CD14-positive monocyte (primary cell): ENCODE measurements around the gene TBCEL. TPM values are rescaled to one million over a fixed set of nuclear protein-coding genes. Genes with fewer than 3 reads are reported as not detected.

ENCODE experiments used
- DNase-seq, 3 donors: peaks; one replicate each; pipeline ENCODE4 v3.0.0-alpha.2; 2011 to 2022
- H2AFZ ChIP-seq: 2 replicates; pipeline ENCODE4 v1.6.0; 2012; ENCODE audit warnings: mild to moderate bottlenecking, low read depth, low read length, inconsistent platforms; ENCODE audit not compliant: insufficient read depth, poor library complexity, severe bottlenecking
- H3K27ac ChIP-seq, 2 donors: 1 replicate in 1 of 2; 2 replicates in 1 of 2; pipeline ENCODE4 v1.5.1; 2012 to 2013; ENCODE audit warnings: low read length in 2 of 2, control low read depth in 1 of 2, inconsistent platforms in 1 of 2, low read depth in 1 of 2, mild to moderate bottlenecking in 1 of 2
- H3K27me3 ChIP-seq, 2 donors: one replicate each; pipeline versions ENCODE4 v1.6.0 to v1.6.1; 2011 to 2013; ENCODE audit warnings: low read length in 2 of 2; ENCODE audit not compliant: control insufficient read depth in 2 of 2, insufficient read depth in 2 of 2
- H3K36me3 ChIP-seq, 2 donors: replicated peaks in 1 of 2; 1 replicate in 1 of 2; 2 replicates in 1 of 2; pipeline versions ENCODE4 v1.5.1 to v1.6.1; 2012 to 2013; ENCODE audit warnings: low read length in 2 of 2, control low read depth in 1 of 2, inconsistent platforms in 1 of 2, mild to moderate bottlenecking in 1 of 2; ENCODE audit not compliant: insufficient read depth in 2 of 2, control insufficient read depth in 1 of 2
- H3K4me1 ChIP-seq, 2 donors: 1 replicate in 1 of 2; 2 replicates in 1 of 2; pipeline versions ENCODE4 v1.5.1 to v1.6.1; 2012 to 2013; ENCODE audit warnings: low read length in 2 of 2, control low read depth in 1 of 2, inconsistent platforms in 1 of 2, mild to moderate bottlenecking in 1 of 2, moderate library complexity in 1 of 2; ENCODE audit not compliant: insufficient read depth in 2 of 2, control insufficient read depth in 1 of 2
- H3K4me2 ChIP-seq: replicated peaks from 2 replicates; pipeline ENCODE3; 2012; ENCODE audit warnings: low read length, moderate library complexity, mild to moderate bottlenecking; ENCODE audit not compliant: poor library complexity, severe bottlenecking; ENCODE audit errors: extremely low read depth
- H3K4me3 ChIP-seq, 3 experiments: fragments of 200-600 bp in 1 of 3; sonication (generic) in 1 of 3; replicated peaks in 1 of 3; 1 replicate in 2 of 3; 2 replicates in 1 of 3; pipeline ENCODE4 v1.5.1; 2011 to 2013; ENCODE audit warnings: low read length in 3 of 3, mild to moderate bottlenecking in 3 of 3, control low read depth in 2 of 3, low read depth in 2 of 3, inconsistent platforms in 1 of 3, moderate library complexity in 1 of 3
- H3K79me2 ChIP-seq: 2 replicates; pipeline ENCODE4 v1.6.0; 2012; ENCODE audit warnings: mild to moderate bottlenecking, control low read depth, inconsistent platforms, low read length, moderate library complexity; ENCODE audit not compliant: insufficient read depth
- H3K9ac ChIP-seq: 2 replicates; pipeline ENCODE4 v1.6.0; 2017; ENCODE audit warnings: low read length, mild to moderate bottlenecking; ENCODE audit not compliant: insufficient read depth, poor library complexity, severe bottlenecking
- H3K9me3 ChIP-seq, 2 donors: replicated peaks in 1 of 2; 1 replicate in 1 of 2; 2 replicates in 1 of 2; pipeline versions ENCODE4 v1.5.1 to v1.6.1; 2012 to 2013; ENCODE audit warnings: low read length in 2 of 2, control low read depth in 1 of 2; ENCODE audit not compliant: control insufficient read depth in 1 of 2, insufficient read depth in 1 of 2
- H4K20me1 ChIP-seq: 2 replicates; pipeline ENCODE4 v1.6.0; 2012; ENCODE audit warnings: mild to moderate bottlenecking, low read length, control low read depth, moderate library complexity; ENCODE audit not compliant: insufficient read depth
- H3K27ac Mint-ChIP-seq, 7 donors: one replicate each; pipeline ENCODE4 v1.8.0; 2020; ENCODE audit warnings: mild to moderate bottlenecking in 7 of 7, mixed read lengths in 7 of 7, moderate library complexity in 6 of 7, inconsistent platforms in 2 of 7
- H3K27me3 Mint-ChIP-seq, 3 donors: one replicate each; pipeline ENCODE4 v1.8.0; 2021 to 2022; ENCODE audit warnings: low read depth in 3 of 3, mild to moderate bottlenecking in 3 of 3, mixed read lengths in 3 of 3, moderate library complexity in 3 of 3, inconsistent platforms in 1 of 3
- H3K36me3 Mint-ChIP-seq, 2 donors: one replicate each; pipeline ENCODE4 v1.8.0; 2020; ENCODE audit warnings: mixed read lengths in 2 of 2, inconsistent platforms in 1 of 2, mild to moderate bottlenecking in 1 of 2
- H3K4me1 Mint-ChIP-seq: one replicate; pipeline ENCODE4 v1.8.0; 2020; ENCODE audit warnings: mild to moderate bottlenecking, mixed read lengths
- H3K4me3 Mint-ChIP-seq, 2 donors: one replicate each; pipeline ENCODE4 v1.8.0; 2020; ENCODE audit warnings: mild to moderate bottlenecking in 2 of 2, mixed read lengths in 2 of 2, moderate library complexity in 1 of 2
- H3K9me3 Mint-ChIP-seq, 7 donors: one replicate each; pipeline ENCODE4 v1.8.0; 2020 to 2022; ENCODE audit warnings: mixed read lengths in 7 of 7, mild to moderate bottlenecking in 6 of 7, moderate library complexity in 6 of 7, inconsistent platforms in 2 of 7
- CTCF ChIP-seq: fragments of 200-600 bp; IDR thresholded peaks from one replicate; pipeline ENCODE4 v1.8.0; 2022; ENCODE audit warnings: antibody characterized with exemption, mild to moderate bottlenecking
- WGBS: methylation state at CpG from one replicate; pipeline ENCODE4 v1.1.5; 2013; ENCODE audit warnings: missing lambda C conversion rate; ENCODE audit not compliant: insufficient coverage; 5-methylcytosine and 5-hydroxymethylcytosine counted together
- intact Hi-C, 2 donors: fragments of 100-400 bp; cut with micrococcal nuclease; formaldehyde crosslinking; loops; one replicate each; pipeline versions ENCODE4 v1.15.0 to v1.15.1; 2023
- polyA plus RNA-seq, 3 donors: library from polyadenylated mRNA; depleted of rRNA in 1 of 3; unstranded in 2 of 3; stranded (reverse) in 1 of 3; fragments of 300-500 nt in 2 of 3; fragments of >200 nt in 1 of 3; fragmentation: Illumina TruSeq in 2 of 3; gene quantifications; 1 replicate in 2 of 3; 2 replicates in 1 of 3; pipeline ENCODE4 v1.2.3, GENCODE V29; 2012 to 2021

TBCEL gene
- polyA plus RNA-seq, 3 donors: 3.9 to 6.5 (median 5.0) TPM

DNA sequence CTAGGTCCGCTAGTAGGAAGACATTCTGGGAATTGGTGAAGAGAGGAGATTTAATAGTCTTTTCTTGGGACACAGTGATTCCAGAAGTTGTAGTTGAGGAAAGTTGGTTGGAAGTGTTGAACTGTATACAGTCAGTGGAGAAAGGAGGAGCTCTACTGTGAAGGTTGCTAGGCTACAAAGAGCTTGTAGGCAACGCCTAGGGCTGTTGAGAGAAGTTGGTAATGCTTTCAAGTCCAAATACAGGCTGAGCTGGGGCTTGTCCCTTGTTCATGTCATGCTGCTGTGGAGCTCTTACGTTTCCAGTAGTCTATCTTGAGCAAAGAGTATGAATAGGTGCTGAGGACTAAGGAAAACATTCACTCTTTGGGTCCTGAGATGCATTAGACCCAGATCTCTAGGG, 1.1 kb downstream of the TBCEL start:
- no peak for TF ChIP-seq CTCF
- intact Hi-C loops: no loop called here
- no peak for DNase-seq

GRCh38 chr11:121029153-121029552, 5.3 kb downstream of the TBCEL start:
- WGBS: no CpG with 5 or more reads among the region's 2 CpGs
- intact Hi-C loops: no loop called here
- peaks cover 0 to 2% (median 0%) of the 10 kb centered on the region in 7 donors for H3K9me3 Mint-ChIP-seq
- Histone ChIP-seq H3K36me3 (no peaks in the 10 kb centered on the region), H3K9me3 (no peaks in the 10 kb centered on the region), H3K4me1 (peaks cover 11% of the 10 kb centered on the region in 2 donors), H3K79me2 (peaks cover 14% of the 10 kb centered on the region), H3K4me2 (no peak overlapping the region), H4K20me1 (peaks cover 9% of the 10 kb centered on the region), H3K9ac (no peak overlapping the region), H2AFZ (no peak overlapping the region), H3K4me3 (no peak overlapping the region), H3K27ac (no peak overlapping the region), H3K27me3 (no peaks in the 10 kb centered on the region)
- no peak for DNase-seq
- no peak overlapping the region for H3K27ac Mint-ChIP-seq
- H3K36me3 Mint-ChIP-seq: peaks cover 5 to 12% of the 10 kb centered on the region in 2 donors
- H3K27me3 Mint-ChIP-seq: no peaks in the 10 kb centered on the region
- peaks cover 18% of the 10 kb centered on the region for H3K4me1 Mint-ChIP-seq
- no peak for TF ChIP-seq CTCF
- H3K4me3 Mint-ChIP-seq: no peak overlapping the region

More for the DNA sequence above, 1.1 kb downstream of the TBCEL start:
- Histone ChIP-seq H2AFZ (no peak overlapping the region), H4K20me1 (peaks cover 9% of the 10 kb centered on the region), H3K79me2 (peaks cover 14% of the 10 kb centered on the region), H3K36me3 (no peaks in the 10 kb centered on the region), H3K27me3 (peaks cover 0 to 2% of the 10 kb centered on the region in 2 donors), H3K4me3 (peak overlapping the region in 1 of 3 experiments; percentile 77), H3K4me1 (peaks cover 16 to 17% of the 10 kb centered on the region in 2 donors), H3K9me3 (no peaks in the 10 kb centered on the region), H3K27ac (no peak overlapping the region), H3K9ac (no peak overlapping the region), H3K4me2 (peak overlapping the region; percentile 79)
- peak overlapping the region in 3 of 7 donors; percentile 17 to 88 (median 37) for H3K27ac Mint-ChIP-seq
- H3K4me3 Mint-ChIP-seq: peak overlapping the region; percentile 79 to 87
- 88% methylated on average over 3 of the region's 3 CpGs for WGBS
- peaks cover 2 to 12% of the 10 kb centered on the region in 2 donors for H3K36me3 Mint-ChIP-seq
- H3K4me1 Mint-ChIP-seq: peaks cover 24% of the 10 kb centered on the region
- peaks cover 0 to 5% (median 0%) of the 10 kb centered on the region in 3 donors for H3K27me3 Mint-ChIP-seq
- peaks cover 0 to 9% (median 0%) of the 10 kb centered on the region in 7 donors for H3K9me3 Mint-ChIP-seq
